ENCODE measurements around the gene TDRD10. TPM values are rescaled to one million over a fixed set of nuclear protein-coding genes. Genes with fewer than 3 reads are reported as not detected.
"Not testable (repeated sequence)": the region's sequence is repeated elsewhere in the genome, so short reads cannot be mapped to it uniquely, and the experiment has no call there.

Gene TDRD10
- total RNA-seq, 2 experiments from 2014 or later: not detected

- H3K27ac Mint-ChIP-seq: no peak overlapping the region
- POLR2A ChIA-PET: no interaction called here
- intact Hi-C loops (cut with micrococcal nuclease): no loop called here
- H3K9me3 Mint-ChIP-seq: no peaks in the 10 kb centered on the region
- H3K36me3 Mint-ChIP-seq: no peaks in the 10 kb centered on the region
- peaks cover 27% of the 10 kb centered on the region for H3K4me1 Mint-ChIP-seq (ENCODE audit: low read depth)
- no peak overlapping the region for H3K4me3 Mint-ChIP-seq
- DNase-seq: no peak
- CTCF ChIA-PET: interaction anchor here (0.6 to 6.2 kb wide), 33 partner anchors 9 to 398 kb away, joined by 3 to 201 read pairs (median 4); no protein-coding TSS in a partner anchor
- H3K27me3 Mint-ChIP-seq: no peaks in the 10 kb centered on the region
Measured at GRCh38 chr1:154481053-154481452, 21.0 kb upstream of the TDRD10 start.

GRCh38 chr1:154483941-154484803 lies 17.8 kb upstream of the TDRD10 start:
- ChIA-PET POLR2A (no interaction called here), CTCF (interaction anchor here (0.9 to 1.1 kb wide), 2 partner anchors 13 to 62 kb away, joined by 3 to 4 read pairs; no protein-coding TSS in a partner anchor)
- Mint-ChIP-seq H3K36me3 (no peaks in the 10 kb centered on the region), H3K4me1 (ENCODE audit: low read depth) (peaks cover 6% of the 10 kb centered on the region), H3K27ac (no peak overlapping the region), H3K9me3 (no peaks in the 10 kb centered on the region), H3K4me3 (no peak overlapping the region), H3K27me3 (no peaks in the 10 kb centered on the region)
- DNase-seq: no peak
- intact Hi-C loops (cut with micrococcal nuclease): no loop called here

- ChIA-PET POLR2A (no interaction called here), CTCF (interaction anchor here (0.6 to 1.4 kb wide), 3 partner anchors 12 to 161 kb away, joined by 3 to 4 read pairs (median 3); no protein-coding TSS in a partner anchor)
- intact Hi-C loops (cut with micrococcal nuclease): no loop called here
- Mint-ChIP-seq H3K4me3 (no peak overlapping the region), H3K9me3 (no peaks in the 10 kb centered on the region), H3K27me3 (no peaks in the 10 kb centered on the region), H3K36me3 (no peaks in the 10 kb centered on the region), H3K27ac (no peak overlapping the region), H3K4me1 (ENCODE audit: low read depth) (peaks cover 4% of the 10 kb centered on the region)
- no peak for DNase-seq
Measured at GRCh38 chr1:154485106-154485505, 16.9 kb upstream of the TDRD10 start.

GRCh38 chr1:154485910-154486496 lies 16.0 kb upstream of the TDRD10 start:
- ChIA-PET POLR2A (no interaction called here), CTCF (interaction anchor here (0.6 to 1.4 kb wide), 4 partner anchors 61 to 162 kb away, joined by 3 to 4 read pairs (median 3); no protein-coding TSS in a partner anchor)
- Mint-ChIP-seq H3K36me3 (no peaks in the 10 kb centered on the region), H3K9me3 (no peaks in the 10 kb centered on the region), H3K27me3 (no peaks in the 10 kb centered on the region), H3K4me1 (ENCODE audit: low read depth) (peaks cover 4% of the 10 kb centered on the region), H3K27ac (no peak overlapping the region), H3K4me3 (no peak overlapping the region)
- no peak for DNase-seq
- intact Hi-C loops (cut with micrococcal nuclease): no loop called here

GRCh38 chr1:154486756-154487155 lies 15.3 kb upstream of the TDRD10 start:
- intact Hi-C loops (cut with micrococcal nuclease); DNase-seq; H3K27ac Mint-ChIP-seq; H3K27me3 Mint-ChIP-seq; H3K36me3 Mint-ChIP-seq; H3K9me3 Mint-ChIP-seq; POLR2A ChIA-PET; H3K4me3 Mint-ChIP-seq; H3K4me1 Mint-ChIP-seq (ENCODE audit: low read depth): not testable (repeated sequence)
- CTCF ChIA-PET: interaction anchor here (0.8 to 1.4 kb wide), 3 partner anchors 60 to 163 kb away, joined by 3 to 4 read pairs (median 3); no protein-coding TSS in a partner anchor

GRCh38 chr1:154488922-154489321 lies 13.1 kb upstream of the TDRD10 start:
- Mint-ChIP-seq H3K4me1 (ENCODE audit: low read depth) (peaks cover 26% of the 10 kb centered on the region), H3K9me3 (no peaks in the 10 kb centered on the region), H3K27ac (no peak overlapping the region), H3K27me3 (no peaks in the 10 kb centered on the region), H3K4me3 (no peak overlapping the region), H3K36me3 (no peaks in the 10 kb centered on the region)
- DNase-seq: no peak
- ChIA-PET CTCF (interaction anchor here (2.9 kb wide), 1 partner anchor 9 kb away, joined by 19 read pairs; no protein-coding TSS in a partner anchor), POLR2A (no interaction called here)
- intact Hi-C loops (cut with micrococcal nuclease): no loop called here

- no peaks in the 10 kb centered on the region for H3K36me3 Mint-ChIP-seq
- ChIA-PET POLR2A (no interaction called here), CTCF (interaction anchor here (2.2 to 2.9 kb wide), 2 partner anchors 10 to 57 kb away, joined by 9 to 19 read pairs; no protein-coding TSS in a partner anchor)
- intact Hi-C loops (cut with micrococcal nuclease): no loop called here
- no peak for DNase-seq
- H3K9me3 Mint-ChIP-seq: no peaks in the 10 kb centered on the region
- peaks cover 27% of the 10 kb centered on the region for H3K4me1 Mint-ChIP-seq (ENCODE audit: low read depth)
- H3K27ac Mint-ChIP-seq: no peak overlapping the region
- H3K4me3 Mint-ChIP-seq: no peak overlapping the region
- H3K27me3 Mint-ChIP-seq: no peaks in the 10 kb centered on the region
Measured at GRCh38 chr1:154489695-154490274, 12.2 kb upstream of the TDRD10 start.

GRCh38 chr1:154490317-154490716 lies 11.7 kb upstream of the TDRD10 start:
- DNase-seq: no peak
- no peak overlapping the region for H3K27ac Mint-ChIP-seq
- H3K27me3 Mint-ChIP-seq: no peaks in the 10 kb centered on the region
- H3K4me1 Mint-ChIP-seq (ENCODE audit: low read depth): peaks cover 27% of the 10 kb centered on the region
- intact Hi-C loops (cut with micrococcal nuclease): no loop called here
- no peaks in the 10 kb centered on the region for H3K9me3 Mint-ChIP-seq
- ChIA-PET CTCF (interaction anchor here (2.2 to 2.9 kb wide), 2 partner anchors 10 to 56 kb away, joined by 9 to 19 read pairs; no protein-coding TSS in a partner anchor), POLR2A (no interaction called here)
- no peaks in the 10 kb centered on the region for H3K36me3 Mint-ChIP-seq
- H3K4me3 Mint-ChIP-seq: no peak overlapping the region

GRCh38 chr1:154492115-154492514 lies 9.9 kb upstream of the TDRD10 start:
- Mint-ChIP-seq H3K27ac (no peak overlapping the region), H3K27me3 (no peaks in the 10 kb centered on the region), H3K9me3 (no peaks in the 10 kb centered on the region), H3K4me3 (no peak overlapping the region), H3K36me3 (no peaks in the 10 kb centered on the region), H3K4me1 (ENCODE audit: low read depth) (peaks cover 41% of the 10 kb centered on the region)
- ChIA-PET CTCF (interaction anchor here (0.9 to 2.3 kb wide), 4 partner anchors 9 to 54 kb away, joined by 3 to 11 read pairs (median 4); no protein-coding TSS in a partner anchor), POLR2A (interaction anchor here (0.8 kb wide), 1 partner anchor 62 kb away, joined by 3 read pairs; no protein-coding TSS in a partner anchor)
- no peak for DNase-seq
- intact Hi-C loops (cut with micrococcal nuclease): no loop called here

- Mint-ChIP-seq H3K27me3 (no peaks in the 10 kb centered on the region), H3K27ac (no peak overlapping the region), H3K9me3 (no peaks in the 10 kb centered on the region), H3K4me1 (ENCODE audit: low read depth) (peaks cover 44% of the 10 kb centered on the region), H3K36me3 (no peaks in the 10 kb centered on the region), H3K4me3 (no peak overlapping the region)
- intact Hi-C loops (cut with micrococcal nuclease): no loop called here
- CTCF ChIA-PET: interaction anchor here (1.4 to 2.3 kb wide), 3 partner anchors 12 to 53 kb away, joined by 5 to 11 read pairs (median 5); no protein-coding TSS in a partner anchor
- POLR2A ChIA-PET: no interaction called here
- DNase-seq: peak; percentile 24
Measured at GRCh38 chr1:154493276-154493675, 8.7 kb upstream of the TDRD10 start.

- H3K9me3 Mint-ChIP-seq: no peaks in the 10 kb centered on the region
- H3K27me3 Mint-ChIP-seq: peaks cover 12% of the 10 kb centered on the region
- H3K27ac Mint-ChIP-seq: no peak overlapping the region
- no peaks in the 10 kb centered on the region for H3K36me3 Mint-ChIP-seq
- peaks cover 62% of the 10 kb centered on the region for H3K4me1 Mint-ChIP-seq (ENCODE audit: low read depth)
- H3K4me3 Mint-ChIP-seq: no peak overlapping the region
- intact Hi-C loops (cut with micrococcal nuclease): loop anchor here (5.0 kb wide), 1 partner anchor 262 kb away; no protein-coding TSS in a partner anchor
- DNase-seq: no peak
- POLR2A ChIA-PET: no interaction called here
- CTCF ChIA-PET: interaction anchor here (0.6 to 1.8 kb wide), 3 partner anchors 16 to 160 kb away, joined by 3 to 4 read pairs (median 4); no protein-coding TSS in a partner anchor
Measured at GRCh38 chr1:154495496-154496273, 6.3 kb upstream of the TDRD10 start.

All from activated CD4-positive, alpha-beta memory T cell treated with anti-CD3 and anti-CD28 coated beads for 36 hours (primary cell).